K562 (cell line): ENCODE results near the gene PSMB4. TPM values are rescaled to one million over a fixed set of nuclear protein-coding genes. Genes with fewer than 3 reads are reported as not detected.

Source experiments
- NR2C1 ChIP-seq, 2 experiments: fragments of 450-650 bp; IDR thresholded peaks; 2 replicates each; pipeline ENCODE4 v1.6.1; 2017; ENCODE audit warnings: mild to moderate bottlenecking in 2 of 2, antibody characterized with exemption in 1 of 2, inconsistent platforms in 1 of 2, missing compliant biosample characterization in 1 of 2, missing genetic modification characterization in 1 of 2
- SREBF1 ChIP-seq: fragments of 150-350 bp; IDR thresholded peaks from 2 replicates; pipeline ENCODE4 v1.6.1; 2014; ENCODE audit warnings: antibody characterized with exemption, low read depth, low read length, borderline replicate concordance
- YY1 ChIP-seq, 3 experiments: IDR thresholded peaks; 2 replicates each; pipeline ENCODE4 v1.6.1; 2011; ENCODE audit warnings: low read length in 2 of 3, mild to moderate bottlenecking in 2 of 3, moderate library complexity in 2 of 3, borderline replicate concordance in 1 of 3, control low read depth in 1 of 3, low read depth in 1 of 3; ENCODE audit not compliant: insufficient read depth in 3 of 3, insufficient replicate concordance in 2 of 3, control insufficient read depth in 1 of 3, insufficient read length in 1 of 3; ENCODE audit errors: extremely low read depth in 1 of 3
- ZNF347 ChIP-seq: fragments of 450-650 bp; formaldehyde crosslinking; IDR thresholded peaks from 2 replicates; pipeline ENCODE4 v1.4.0; 2020; ENCODE audit warnings: low read depth, mild to moderate bottlenecking, moderate library complexity
- polyA plus RNA-seq, 8 experiments: library from polyadenylated mRNA; depleted of rRNA in 4 of 8; stranded (reverse) in 5 of 8; unstranded in 3 of 8; fragments of >200 nt; fragmentation: Nextera tagmentation in 2 of 8; fragmentation: Illumina TruSeq in 1 of 8; extraction: Ambion mirVana in 2 of 8; extraction: Trizol in 1 of 8; gene quantifications; 2 replicates each; pipeline versions ENCODE4 v1.2.1 to v1.2.3, GENCODE V29; 2011 to 2014; ENCODE audit warnings: inconsistent platforms in 1 of 8, missing spikeins in 1 of 8
- total RNA-seq, 7 experiments: library from RNA; depleted of rRNA in 6 of 7; stranded (reverse); fragments of >200 nt in 6 of 7; fragmentation: Illumina TruSeq in 2 of 7; extraction: Trizol in 2 of 7; gene quantifications; 2 replicates each; pipeline versions ENCODE4 v1.2.1 to v1.2.3, GENCODE V29; 2011 to 2021; ENCODE audit warnings: low replicate concordance in 1 of 7
- TF ChIP-seq, protein P1 (sequence below): fragments of 200-600 bp; sonication (generic); IDR thresholded peaks from one replicate; pipeline ENCODE4 v1.6.1; 2012; ENCODE audit warnings: mild to moderate bottlenecking, low read depth, low read length, inconsistent platforms
- TF ChIP-seq, protein P2 (sequence below): fragments of 250-450 bp; sonication (Bioruptor Pico); IDR thresholded peaks from 2 replicates; pipeline ENCODE4 v1.8.0; 2022; ENCODE audit warnings: moderate library complexity, mild to moderate bottlenecking, inconsistent platforms
- TF ChIP-seq, protein P3 (sequence below): fragments of 250-450 bp; sonication (Bioruptor Pico); IDR thresholded peaks from 2 replicates; pipeline ENCODE4 v1.8.0; 2021; ENCODE audit warnings: borderline replicate concordance, mild to moderate bottlenecking, moderate library complexity; ENCODE audit not compliant: poor library complexity, severe bottlenecking
- TF ChIP-seq, protein P4 (sequence below): sonication (generic); formaldehyde crosslinking; IDR thresholded peaks from 2 replicates; pipeline ENCODE4 v1.8.0; 2023; ENCODE audit warnings: mild to moderate bottlenecking, missing genetic modification reagents

Gene PSMB4
- total and polyA plus RNA-seq, 9 of the 15 experiments (the other 6 are each of a cell fraction or from before 2014, with no cell fraction given): 397 to 674 (median 475) TPM

DNA sequence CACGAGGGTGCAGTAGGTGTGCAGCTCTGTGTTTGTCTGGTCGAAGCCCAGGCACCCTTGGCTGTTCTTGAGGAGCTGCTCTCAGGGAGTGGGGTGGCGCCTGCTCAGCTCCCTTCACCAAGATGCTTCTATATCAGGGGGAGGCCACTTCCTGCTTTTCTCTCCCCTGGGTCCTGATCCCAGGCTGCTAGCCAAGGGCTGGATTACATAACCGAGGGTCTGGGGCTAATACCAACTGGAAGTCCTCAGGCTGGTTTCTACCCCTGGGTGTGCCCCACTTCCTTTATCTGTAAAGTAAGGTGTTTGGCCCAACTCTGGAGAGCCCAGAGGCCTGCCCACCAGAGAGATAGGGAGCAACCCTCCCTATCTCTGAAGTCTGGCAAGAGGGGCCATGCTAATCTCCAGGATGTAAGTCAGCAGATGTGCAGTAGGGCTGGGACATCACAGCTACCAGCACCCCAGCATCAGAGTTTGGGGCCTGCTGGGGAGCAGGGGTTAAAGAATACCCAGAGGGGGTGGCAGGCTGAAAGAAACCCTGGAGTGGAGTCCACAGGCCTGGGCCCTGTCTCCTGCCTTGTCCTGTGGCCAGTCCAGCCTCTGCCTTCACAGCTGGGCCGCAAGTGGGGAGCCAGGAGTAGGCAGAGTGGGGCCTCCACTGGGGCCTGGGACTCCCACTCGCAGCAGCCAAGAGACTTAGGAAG, 29.0 kb upstream of the PSMB4 start (continued):
- TF ChIP-seq, protein P1, sequence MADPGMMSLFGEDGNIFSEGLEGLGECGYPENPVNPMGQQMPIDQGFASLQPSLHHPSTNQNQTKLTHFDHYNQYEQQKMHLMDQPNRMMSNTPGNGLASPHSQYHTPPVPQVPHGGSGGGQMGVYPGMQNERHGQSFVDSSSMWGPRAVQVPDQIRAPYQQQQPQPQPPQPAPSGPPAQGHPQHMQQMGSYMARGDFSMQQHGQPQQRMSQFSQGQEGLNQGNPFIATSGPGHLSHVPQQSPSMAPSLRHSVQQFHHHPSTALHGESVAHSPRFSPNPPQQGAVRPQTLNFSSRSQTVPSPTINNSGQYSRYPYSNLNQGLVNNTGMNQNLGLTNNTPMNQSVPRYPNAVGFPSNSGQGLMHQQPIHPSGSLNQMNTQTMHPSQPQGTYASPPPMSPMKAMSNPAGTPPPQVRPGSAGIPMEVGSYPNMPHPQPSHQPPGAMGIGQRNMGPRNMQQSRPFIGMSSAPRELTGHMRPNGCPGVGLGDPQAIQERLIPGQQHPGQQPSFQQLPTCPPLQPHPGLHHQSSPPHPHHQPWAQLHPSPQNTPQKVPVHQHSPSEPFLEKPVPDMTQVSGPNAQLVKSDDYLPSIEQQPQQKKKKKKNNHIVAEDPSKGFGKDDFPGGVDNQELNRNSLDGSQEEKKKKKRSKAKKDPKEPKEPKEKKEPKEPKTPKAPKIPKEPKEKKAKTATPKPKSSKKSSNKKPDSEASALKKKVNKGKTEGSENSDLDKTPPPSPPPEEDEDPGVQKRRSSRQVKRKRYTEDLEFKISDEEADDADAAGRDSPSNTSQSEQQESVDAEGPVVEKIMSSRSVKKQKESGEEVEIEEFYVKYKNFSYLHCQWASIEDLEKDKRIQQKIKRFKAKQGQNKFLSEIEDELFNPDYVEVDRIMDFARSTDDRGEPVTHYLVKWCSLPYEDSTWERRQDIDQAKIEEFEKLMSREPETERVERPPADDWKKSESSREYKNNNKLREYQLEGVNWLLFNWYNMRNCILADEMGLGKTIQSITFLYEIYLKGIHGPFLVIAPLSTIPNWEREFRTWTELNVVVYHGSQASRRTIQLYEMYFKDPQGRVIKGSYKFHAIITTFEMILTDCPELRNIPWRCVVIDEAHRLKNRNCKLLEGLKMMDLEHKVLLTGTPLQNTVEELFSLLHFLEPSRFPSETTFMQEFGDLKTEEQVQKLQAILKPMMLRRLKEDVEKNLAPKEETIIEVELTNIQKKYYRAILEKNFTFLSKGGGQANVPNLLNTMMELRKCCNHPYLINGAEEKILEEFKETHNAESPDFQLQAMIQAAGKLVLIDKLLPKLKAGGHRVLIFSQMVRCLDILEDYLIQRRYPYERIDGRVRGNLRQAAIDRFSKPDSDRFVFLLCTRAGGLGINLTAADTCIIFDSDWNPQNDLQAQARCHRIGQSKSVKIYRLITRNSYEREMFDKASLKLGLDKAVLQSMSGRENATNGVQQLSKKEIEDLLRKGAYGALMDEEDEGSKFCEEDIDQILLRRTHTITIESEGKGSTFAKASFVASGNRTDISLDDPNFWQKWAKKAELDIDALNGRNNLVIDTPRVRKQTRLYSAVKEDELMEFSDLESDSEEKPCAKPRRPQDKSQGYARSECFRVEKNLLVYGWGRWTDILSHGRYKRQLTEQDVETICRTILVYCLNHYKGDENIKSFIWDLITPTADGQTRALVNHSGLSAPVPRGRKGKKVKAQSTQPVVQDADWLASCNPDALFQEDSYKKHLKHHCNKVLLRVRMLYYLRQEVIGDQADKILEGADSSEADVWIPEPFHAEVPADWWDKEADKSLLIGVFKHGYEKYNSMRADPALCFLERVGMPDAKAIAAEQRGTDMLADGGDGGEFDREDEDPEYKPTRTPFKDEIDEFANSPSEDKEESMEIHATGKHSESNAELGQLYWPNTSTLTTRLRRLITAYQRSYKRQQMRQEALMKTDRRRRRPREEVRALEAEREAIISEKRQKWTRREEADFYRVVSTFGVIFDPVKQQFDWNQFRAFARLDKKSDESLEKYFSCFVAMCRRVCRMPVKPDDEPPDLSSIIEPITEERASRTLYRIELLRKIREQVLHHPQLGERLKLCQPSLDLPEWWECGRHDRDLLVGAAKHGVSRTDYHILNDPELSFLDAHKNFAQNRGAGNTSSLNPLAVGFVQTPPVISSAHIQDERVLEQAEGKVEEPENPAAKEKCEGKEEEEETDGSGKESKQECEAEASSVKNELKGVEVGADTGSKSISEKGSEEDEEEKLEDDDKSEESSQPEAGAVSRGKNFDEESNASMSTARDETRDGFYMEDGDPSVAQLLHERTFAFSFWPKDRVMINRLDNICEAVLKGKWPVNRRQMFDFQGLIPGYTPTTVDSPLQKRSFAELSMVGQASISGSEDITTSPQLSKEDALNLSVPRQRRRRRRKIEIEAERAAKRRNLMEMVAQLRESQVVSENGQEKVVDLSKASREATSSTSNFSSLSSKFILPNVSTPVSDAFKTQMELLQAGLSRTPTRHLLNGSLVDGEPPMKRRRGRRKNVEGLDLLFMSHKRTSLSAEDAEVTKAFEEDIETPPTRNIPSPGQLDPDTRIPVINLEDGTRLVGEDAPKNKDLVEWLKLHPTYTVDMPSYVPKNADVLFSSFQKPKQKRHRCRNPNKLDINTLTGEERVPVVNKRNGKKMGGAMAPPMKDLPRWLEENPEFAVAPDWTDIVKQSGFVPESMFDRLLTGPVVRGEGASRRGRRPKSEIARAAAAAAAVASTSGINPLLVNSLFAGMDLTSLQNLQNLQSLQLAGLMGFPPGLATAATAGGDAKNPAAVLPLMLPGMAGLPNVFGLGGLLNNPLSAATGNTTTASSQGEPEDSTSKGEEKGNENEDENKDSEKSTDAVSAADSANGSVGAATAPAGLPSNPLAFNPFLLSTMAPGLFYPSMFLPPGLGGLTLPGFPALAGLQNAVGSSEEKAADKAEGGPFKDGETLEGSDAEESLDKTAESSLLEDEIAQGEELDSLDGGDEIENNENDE: no peak
- TF ChIP-seq, protein P2, sequence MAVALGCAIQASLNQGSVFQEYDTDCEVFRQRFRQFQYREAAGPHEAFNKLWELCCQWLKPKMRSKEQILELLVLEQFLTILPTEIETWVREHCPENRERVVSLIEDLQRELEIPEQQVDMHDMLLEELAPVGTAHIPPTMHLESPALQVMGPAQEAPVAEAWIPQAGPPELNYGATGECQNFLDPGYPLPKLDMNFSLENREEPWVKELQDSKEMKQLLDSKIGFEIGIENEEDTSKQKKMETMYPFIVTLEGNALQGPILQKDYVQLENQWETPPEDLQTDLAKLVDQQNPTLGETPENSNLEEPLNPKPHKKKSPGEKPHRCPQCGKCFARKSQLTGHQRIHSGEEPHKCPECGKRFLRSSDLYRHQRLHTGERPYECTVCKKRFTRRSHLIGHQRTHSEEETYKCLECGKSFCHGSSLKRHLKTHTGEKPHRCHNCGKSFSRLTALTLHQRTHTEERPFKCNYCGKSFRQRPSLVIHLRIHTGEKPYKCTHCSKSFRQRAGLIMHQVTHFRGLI: no peak
- TF ChIP-seq SREBF1 (no peak), NR2C1 (IDR thresholded peaks at IDR 0.05) (no peak), NR2C1 (tag; IDR thresholded peaks at IDR 0.05) (no peak), ZNF347 (CRISPR knock-in tag) (no peak), YY1 (IDR thresholded peaks at IDR 0.05; ENCODE audit: borderline replicate concordance in 1 of 3, control insufficient read depth in 1 of 3, extremely low read depth in 1 of 3, insufficient read depth in 3 of 3, insufficient read length in 1 of 3, insufficient replicate concordance in 2 of 3, low read depth in 1 of 3, low read length in 2 of 3) (no peak)
- TF ChIP-seq, protein P3, sequence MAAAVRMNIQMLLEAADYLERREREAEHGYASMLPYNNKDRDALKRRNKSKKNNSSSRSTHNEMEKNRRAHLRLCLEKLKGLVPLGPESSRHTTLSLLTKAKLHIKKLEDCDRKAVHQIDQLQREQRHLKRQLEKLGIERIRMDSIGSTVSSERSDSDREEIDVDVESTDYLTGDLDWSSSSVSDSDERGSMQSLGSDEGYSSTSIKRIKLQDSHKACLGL (CRISPR knock-in tag): no peak
- TF ChIP-seq, protein P4, sequence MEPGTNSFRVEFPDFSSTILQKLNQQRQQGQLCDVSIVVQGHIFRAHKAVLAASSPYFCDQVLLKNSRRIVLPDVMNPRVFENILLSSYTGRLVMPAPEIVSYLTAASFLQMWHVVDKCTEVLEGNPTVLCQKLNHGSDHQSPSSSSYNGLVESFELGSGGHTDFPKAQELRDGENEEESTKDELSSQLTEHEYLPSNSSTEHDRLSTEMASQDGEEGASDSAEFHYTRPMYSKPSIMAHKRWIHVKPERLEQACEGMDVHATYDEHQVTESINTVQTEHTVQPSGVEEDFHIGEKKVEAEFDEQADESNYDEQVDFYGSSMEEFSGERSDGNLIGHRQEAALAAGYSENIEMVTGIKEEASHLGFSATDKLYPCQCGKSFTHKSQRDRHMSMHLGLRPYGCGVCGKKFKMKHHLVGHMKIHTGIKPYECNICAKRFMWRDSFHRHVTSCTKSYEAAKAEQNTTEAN (CRISPR knock-in tag): no peak
